H1 (cell line): Measurements from ENCODE around the gene GPX6. TPM values are rescaled to one million over a fixed set of nuclear protein-coding genes. Genes with fewer than 3 reads are reported as not detected.

Experiments
- BACH1 ChIP-seq: IDR thresholded peaks from 2 replicates; pipeline ENCODE4 v1.6.1; 2012; ENCODE audit warnings: low read length, improper control_type of control experiment
- BCL11A ChIP-seq, 2 experiments: IDR thresholded peaks; one replicate each; pipeline ENCODE4 v1.6.1; 2011; ENCODE audit warnings: low read depth in 2 of 2, low read length in 2 of 2, mild to moderate bottlenecking in 2 of 2
- JUN ChIP-seq: IDR thresholded peaks from 2 replicates; pipeline ENCODE4 v1.6.1; 2011; ENCODE audit warnings: low read depth, mild to moderate bottlenecking, improper control_type of control experiment, low read length
- PHF8 ChIP-seq: fragments of 200-600 bp; sonication (generic); conservative IDR thresholded peaks from 2 replicates; pipeline ENCODE4 v1.7.1; 2012; ENCODE audit warnings: low read depth, mild to moderate bottlenecking, inconsistent platforms, low read length, moderate library complexity
- POLR2A ChIP-seq, 2 experiments: IDR thresholded peaks; 1 replicate in 1 of 2; 2 replicates in 1 of 2; pipeline ENCODE4 v1.6.1; 2011; ENCODE audit warnings: low read depth in 2 of 2, low read length in 2 of 2, mild to moderate bottlenecking in 2 of 2; ENCODE audit errors: control extremely low read depth in 1 of 2
- SIX5 ChIP-seq: IDR thresholded peaks from 2 replicates; pipeline ENCODE4 v1.6.1; 2011; ENCODE audit warnings: mild to moderate bottlenecking, low read depth, low read length
- TCF12 ChIP-seq: IDR thresholded peaks from 2 replicates; pipeline ENCODE4 v1.6.1; 2011; ENCODE audit warnings: low read depth, mild to moderate bottlenecking, low read length
- polyA plus RNA-seq, 7 experiments: library from polyadenylated mRNA; depleted of rRNA in 3 of 7; stranded (reverse) in 5 of 7; unstranded in 2 of 7; fragments of >200 nt in 5 of 7; fragments of 200-250 nt in 2 of 7; gene quantifications; 1 replicate in 5 of 7; 2 replicates in 1 of 7; 4 replicates in 1 of 7; pipeline versions ENCODE4 v1.2.1 to v1.2.3, GENCODE V29; 2011 to 2013; ENCODE audit warnings: missing spikeins in 2 of 7, mixed read lengths in 2 of 7
- total RNA-seq: library from RNA; stranded (reverse); fragmentation: NEBNext Ultra II Directional; extraction: Animal tissue kit (Norgen Biotek cat#: 25700); gene quantifications from 2 replicates; pipeline ENCODE4 v1.2.1, GENCODE V29; 2021

Gene GPX6
- total and polyA plus RNA-seq, 2 of the 8 experiments (the other 6 are each of a cell fraction or from before 2014, with no cell fraction given): not detected

- TF ChIP-seq TCF12: 0 out of 2 replicates have a peak, but pooled peaks have one; percentile 37
- TF ChIP-seq JUN: no peak
- peak; percentile 70 to 73 for TF ChIP-seq POLR2A (IDR thresholded peaks at IDR 0.05; ENCODE audit: control extremely low read depth in 1 of 2, low read depth in 2 of 2, low read length in 2 of 2)
- no peak for TF ChIP-seq BCL11A (IDR thresholded peaks at IDR 0.05; ENCODE audit: low read depth in 2 of 2, low read length in 2 of 2)
- 0 out of 2 replicates have a peak, but pooled peaks have one; percentile 32 for TF ChIP-seq PHF8
- no peak for TF ChIP-seq SIX5
- peak; percentile 77 for TF ChIP-seq BACH1
Observed at GRCh38 chr6:28542440-28543296, 27.1 kb upstream of the GPX6 start (continued).
